ENCODE data around the gene NELL2. TPM values are rescaled to one million over a fixed set of nuclear protein-coding genes. Genes with fewer than 3 reads are reported as not detected.

NELL2 gene
- total RNA-seq, 2 donors from 2014 or later, result 0.63 to 6.0 TPM

GRCh38 chr12:44859998-44860689 is 16.0 kb downstream of the NELL2 start:
- ATAC-seq (ENCODE audit: insufficient number of reproducible peaks, low FRiP score, low read depth), result no peak

GRCh38 chr12:44858226-44858855 is 17.8 kb downstream of the NELL2 start:
- no peaks in the 10 kb centered on the region for H3K4me1 ChIP-seq (ENCODE audit: control insufficient read depth in 1 of 2, low read depth in 2 of 2)
- H3K9me3 ChIP-seq, result no peaks in the 10 kb centered on the region
- DNase-seq (ENCODE audit: low spot score) (no peak), ATAC-seq (ENCODE audit: insufficient number of reproducible peaks, low FRiP score, low read depth) (no peak)
- H3K27me3 ChIP-seq (replicated peaks; ENCODE audit: insufficient read depth), result no peaks in the 10 kb centered on the region
- no peak overlapping the region for H3K4me3 ChIP-seq
- H3K27ac ChIP-seq, result no peak overlapping the region
- no peaks in the 10 kb centered on the region for H3K36me3 ChIP-seq
- TF ChIP-seq CTCF (IDR thresholded peaks at IDR 0.05), result no peak

More at GRCh38 chr12:44859998-44860689, 16.0 kb downstream of the NELL2 start:
- Histone ChIP-seq H3K36me3 (no peaks in the 10 kb centered on the region), H3K4me1 (ENCODE audit: control insufficient read depth in 1 of 2, low read depth in 2 of 2) (no peaks in the 10 kb centered on the region), H3K27ac (no peak overlapping the region), H3K27me3 (replicated peaks; ENCODE audit: insufficient read depth) (no peaks in the 10 kb centered on the region), H3K4me3 (no peak overlapping the region), H3K9me3 (no peaks in the 10 kb centered on the region)
- DNase-seq (ENCODE audit: low spot score), result no peak
- no peak for TF ChIP-seq CTCF (IDR thresholded peaks at IDR 0.05)

GRCh38 chr12:44852483-44852882 is 23.6 kb downstream of the NELL2 start:
- DNase-seq (ENCODE audit: low spot score), result no peak
- no peaks in the 10 kb centered on the region for H3K27me3 ChIP-seq (replicated peaks; ENCODE audit: insufficient read depth)
- ATAC-seq (ENCODE audit: insufficient number of reproducible peaks, low FRiP score, low read depth), result no peak
- no peak overlapping the region for H3K27ac ChIP-seq
- H3K4me3 ChIP-seq, result no peak overlapping the region
- H3K36me3 ChIP-seq, result no peaks in the 10 kb centered on the region
- TF ChIP-seq CTCF (IDR thresholded peaks at IDR 0.05), result no peak
- no peaks in the 10 kb centered on the region for H3K4me1 ChIP-seq (ENCODE audit: control insufficient read depth in 1 of 2, low read depth in 2 of 2)
- H3K9me3 ChIP-seq, result no peaks in the 10 kb centered on the region

GRCh38 chr12:44851586-44851985 is 24.5 kb downstream of the NELL2 start:
- Histone ChIP-seq H3K36me3 (no peaks in the 10 kb centered on the region), H3K4me1 (ENCODE audit: control insufficient read depth in 1 of 2, low read depth in 2 of 2) (no peaks in the 10 kb centered on the region), H3K4me3 (no peak overlapping the region), H3K27ac (no peak overlapping the region), H3K27me3 (replicated peaks; ENCODE audit: insufficient read depth) (no peaks in the 10 kb centered on the region), H3K9me3 (no peaks in the 10 kb centered on the region)
- no peak for DNase-seq (ENCODE audit: low spot score)
- TF ChIP-seq CTCF (IDR thresholded peaks at IDR 0.05), result no peak
- ATAC-seq (ENCODE audit: insufficient number of reproducible peaks, low FRiP score, low read depth), result no peak

- DNase-seq (ENCODE audit: low spot score) (no peak), ATAC-seq (ENCODE audit: insufficient number of reproducible peaks, low FRiP score, low read depth) (no peak)
- H3K27me3 ChIP-seq (replicated peaks; ENCODE audit: insufficient read depth), result no peaks in the 10 kb centered on the region
- no peaks in the 10 kb centered on the region for H3K9me3 ChIP-seq
- H3K4me3 ChIP-seq, result no peak overlapping the region
- H3K36me3 ChIP-seq, result no peaks in the 10 kb centered on the region
- H3K4me1 ChIP-seq (ENCODE audit: control insufficient read depth in 1 of 2, low read depth in 2 of 2), result no peaks in the 10 kb centered on the region
- TF ChIP-seq CTCF (IDR thresholded peaks at IDR 0.05), result no peak
- no peak overlapping the region for H3K27ac ChIP-seq
Observed at GRCh38 chr12:44848703-44849085, 27.4 kb downstream of the NELL2 start.
